Measurements from ENCODE around the gene FLRT2. TPM values are rescaled to one million over a fixed set of nuclear protein-coding genes. Genes with fewer than 3 reads are reported as not detected.

FLRT2 gene
- polyA plus RNA-seq, 1 donor (not counting 4 experiments of a cell fraction or from before 2014, with no cell fraction given), result 69.2 TPM

DNA sequence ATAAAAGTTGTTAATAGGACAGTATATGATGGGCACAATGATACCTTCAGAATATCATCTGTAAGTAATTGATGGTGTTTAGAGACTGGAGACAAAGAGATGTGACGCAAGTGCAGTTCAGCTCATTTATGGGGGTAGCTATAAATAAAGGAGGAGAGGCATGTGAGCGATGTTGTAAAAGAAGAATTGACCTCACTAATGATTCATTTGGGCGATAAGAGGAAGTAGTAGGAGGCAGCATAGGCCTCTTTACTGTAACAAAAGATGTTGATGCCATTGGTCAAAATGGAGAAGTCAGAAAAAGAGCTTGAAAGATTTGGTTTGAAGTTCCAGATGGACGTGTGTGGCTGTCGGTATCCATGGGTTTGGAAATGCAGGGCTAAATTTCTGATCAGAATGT, 70.0 kb downstream of the FLRT2 start:
- H3K79me2 ChIP-seq (ENCODE audit: control insufficient read depth, insufficient read depth, low read length), result peaks cover 4% of the 10 kb centered on the region
- FAIRE-seq, result no peak
- no peak overlapping the region for H3K27ac ChIP-seq (ENCODE audit: control insufficient read depth, insufficient read depth, low read length)

DNA sequence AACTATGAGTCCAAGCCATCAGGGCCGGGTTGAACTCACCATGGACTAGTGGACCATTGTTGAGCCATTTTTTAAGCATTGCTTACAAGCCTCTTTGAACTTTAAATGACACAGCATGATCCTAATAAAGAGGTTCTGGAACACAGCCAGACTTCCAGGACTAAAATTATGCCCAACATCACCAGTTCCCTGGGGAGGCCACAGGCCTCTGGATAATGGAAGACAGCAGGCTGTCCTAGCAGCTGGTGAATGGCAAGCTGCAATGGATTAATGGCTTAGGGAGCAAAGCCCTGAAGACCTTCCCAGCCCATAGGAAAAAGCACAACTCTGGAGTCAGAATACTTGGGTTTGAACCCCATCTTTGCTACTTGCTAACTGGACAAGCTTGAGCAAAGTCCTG, 71.3 kb downstream of the FLRT2 start:
- H2AFZ ChIP-seq (ENCODE audit: control insufficient read depth, low read length), result no peak overlapping the region
- H4K20me1 ChIP-seq (ENCODE audit: control insufficient read depth, extremely low read depth, insufficient read depth, low read length), result no peaks in the 10 kb centered on the region
- dilution Hi-C loops (cut with MboI; ENCODE audit: extremely low pct_ligation_motif_present, low sequenced_read_pairs), result no loop called here
- H3K9ac ChIP-seq (ENCODE audit: control insufficient read depth, extremely low read depth, insufficient read depth, low read length), result no peak overlapping the region
- no peak for FAIRE-seq
- no peaks in the 10 kb centered on the region for H3K27me3 ChIP-seq (ENCODE audit: control insufficient read depth, extremely low read depth, insufficient read depth, low read length)
- TF ChIP-seq, protein P1, sequence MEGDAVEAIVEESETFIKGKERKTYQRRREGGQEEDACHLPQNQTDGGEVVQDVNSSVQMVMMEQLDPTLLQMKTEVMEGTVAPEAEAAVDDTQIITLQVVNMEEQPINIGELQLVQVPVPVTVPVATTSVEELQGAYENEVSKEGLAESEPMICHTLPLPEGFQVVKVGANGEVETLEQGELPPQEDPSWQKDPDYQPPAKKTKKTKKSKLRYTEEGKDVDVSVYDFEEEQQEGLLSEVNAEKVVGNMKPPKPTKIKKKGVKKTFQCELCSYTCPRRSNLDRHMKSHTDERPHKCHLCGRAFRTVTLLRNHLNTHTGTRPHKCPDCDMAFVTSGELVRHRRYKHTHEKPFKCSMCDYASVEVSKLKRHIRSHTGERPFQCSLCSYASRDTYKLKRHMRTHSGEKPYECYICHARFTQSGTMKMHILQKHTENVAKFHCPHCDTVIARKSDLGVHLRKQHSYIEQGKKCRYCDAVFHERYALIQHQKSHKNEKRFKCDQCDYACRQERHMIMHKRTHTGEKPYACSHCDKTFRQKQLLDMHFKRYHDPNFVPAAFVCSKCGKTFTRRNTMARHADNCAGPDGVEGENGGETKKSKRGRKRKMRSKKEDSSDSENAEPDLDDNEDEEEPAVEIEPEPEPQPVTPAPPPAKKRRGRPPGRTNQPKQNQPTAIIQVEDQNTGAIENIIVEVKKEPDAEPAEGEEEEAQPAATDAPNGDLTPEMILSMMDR (optimal IDR thresholded peaks at IDR 0.05 in 1 of 3, IDR thresholded peaks at IDR 0.05 in 1 of 3, conservative IDR thresholded peaks at IDR 0.05 in 1 of 3; ENCODE audit: extremely low read depth in 1 of 3, insufficient read depth in 2 of 3, low read length in 3 of 3), result no peak
- no peak for TF ChIP-seq EZH2 (IDR thresholded peaks at IDR 0.05; ENCODE audit: low read length)
- H3K9me3 ChIP-seq (ENCODE audit: control insufficient read depth, low read depth, low read length), result no peaks in the 10 kb centered on the region
- DNase-seq (ENCODE audit: low read depth, low spot score), result no peak
- no peak overlapping the region for H3K4me2 ChIP-seq (ENCODE audit: control insufficient read depth, extremely low read depth, insufficient read depth, low read depth, low read length)
- no peaks in the 10 kb centered on the region for H3K4me1 ChIP-seq (ENCODE audit: control insufficient read depth, extremely low read depth, insufficient read depth, low read length)
- no peaks in the 10 kb centered on the region for H3K9me1 ChIP-seq (ENCODE audit: control insufficient read depth, extremely low read depth, insufficient read depth, low read length)
- peaks cover 0 to 3% of the 10 kb centered on the region in 2 experiments for H3K36me3 ChIP-seq (ENCODE audit: control insufficient read depth in 2 of 2, extremely low read depth in 1 of 2, insufficient read depth in 2 of 2, low read length in 2 of 2)
- H3K4me3 ChIP-seq (ENCODE audit: control insufficient read depth in 2 of 3, extremely low read depth in 1 of 3, insufficient read depth in 2 of 3, low read depth in 1 of 3, low read length in 3 of 3), result no peak overlapping the region
- H3K27ac ChIP-seq (ENCODE audit: control insufficient read depth, insufficient read depth, low read length), result no peak overlapping the region
- H3K79me2 ChIP-seq (ENCODE audit: control insufficient read depth, insufficient read depth, low read length), result peaks cover 3% of the 10 kb centered on the region

More for the DNA sequence above, 70.0 kb downstream of the FLRT2 start:
- Histone ChIP-seq H4K20me1 (ENCODE audit: control insufficient read depth, extremely low read depth, insufficient read depth, low read length) (no peaks in the 10 kb centered on the region), H3K27me3 (ENCODE audit: control insufficient read depth, extremely low read depth, insufficient read depth, low read length) (no peaks in the 10 kb centered on the region), H3K36me3 (ENCODE audit: control insufficient read depth in 2 of 2, extremely low read depth in 1 of 2, insufficient read depth in 2 of 2, low read length in 2 of 2) (peaks cover 0 to 3% of the 10 kb centered on the region in 2 experiments), H3K4me3 (ENCODE audit: control insufficient read depth in 2 of 3, extremely low read depth in 1 of 3, insufficient read depth in 2 of 3, low read depth in 1 of 3, low read length in 3 of 3) (no peak overlapping the region), H2AFZ (ENCODE audit: control insufficient read depth, low read length) (no peak overlapping the region), H3K9ac (ENCODE audit: control insufficient read depth, extremely low read depth, insufficient read depth, low read length) (no peak overlapping the region), H3K4me1 (ENCODE audit: control insufficient read depth, extremely low read depth, insufficient read depth, low read length) (no peaks in the 10 kb centered on the region), H3K4me2 (ENCODE audit: control insufficient read depth, extremely low read depth, insufficient read depth, low read depth, low read length) (no peak overlapping the region), H3K9me3 (ENCODE audit: control insufficient read depth, low read depth, low read length) (no peaks in the 10 kb centered on the region), H3K9me1 (ENCODE audit: control insufficient read depth, extremely low read depth, insufficient read depth, low read length) (no peaks in the 10 kb centered on the region)
- dilution Hi-C loops (cut with MboI; ENCODE audit: extremely low pct_ligation_motif_present, low sequenced_read_pairs), result no loop called here
- DNase-seq (ENCODE audit: low read depth, low spot score), result no peak
- TF ChIP-seq, protein P1 (optimal IDR thresholded peaks at IDR 0.05 in 1 of 3, IDR thresholded peaks at IDR 0.05 in 1 of 3, conservative IDR thresholded peaks at IDR 0.05 in 1 of 3; ENCODE audit: extremely low read depth in 1 of 3, insufficient read depth in 2 of 3, low read length in 3 of 3), result no peak
- TF ChIP-seq EZH2 (IDR thresholded peaks at IDR 0.05; ENCODE audit: low read length), result no peak
